Activated CD4-positive, alpha-beta T cell treated with anti-CD3 and anti-CD28 coated beads, Interleukin-2, Interleukin-6, amounts not matched to agents 100 ng/mL and 50 ng/mL, durations not matched to agents 16 hours and 8 hours (primary cell): ENCODE data around the gene PCDH15.

Source experiments
- DNase-seq: peaks from one replicate; pipeline ENCODE4 v3.0.0-alpha.2; 2020

Gene PCDH15

DNA sequence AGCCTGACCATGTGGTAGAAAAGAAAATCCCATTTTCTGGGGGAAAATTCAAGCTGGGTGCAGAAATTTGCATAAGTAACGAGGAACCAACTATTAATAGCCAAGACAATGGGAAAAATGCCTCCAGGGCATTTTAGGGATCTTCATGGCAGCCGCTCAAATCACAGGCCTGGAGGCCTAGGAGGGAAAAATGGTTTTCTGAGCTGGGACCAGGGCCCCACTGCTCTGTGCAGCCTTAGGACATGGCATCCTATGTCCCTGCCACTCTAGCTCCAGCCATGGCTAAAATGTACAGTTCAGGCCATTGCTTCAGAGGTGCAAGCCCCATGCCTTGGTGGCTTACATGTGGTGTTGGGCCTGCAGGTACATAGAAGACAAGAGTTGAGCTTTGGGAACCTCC lies 459.0 kb downstream of the PCDH15 start:
- DNase-seq = no peak

DNA sequence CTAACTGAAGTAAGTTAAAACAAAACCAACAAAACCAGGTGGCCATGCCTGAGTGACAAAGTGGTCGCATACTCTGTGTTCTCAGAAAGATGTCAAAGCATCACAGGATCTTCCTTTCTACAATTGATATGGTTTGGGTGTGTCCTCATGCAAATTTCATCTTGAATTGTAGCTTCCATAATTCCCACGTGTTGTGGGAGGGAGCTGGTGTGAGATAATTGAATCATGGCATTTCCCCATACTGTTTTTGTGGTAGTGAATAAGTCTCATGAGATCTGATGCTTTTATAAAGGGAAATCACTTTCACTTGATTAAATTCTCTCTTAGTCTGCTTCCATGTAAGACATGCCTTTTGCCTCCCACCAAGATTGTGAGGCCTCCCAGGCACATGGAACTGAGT lies 465.7 kb downstream of the PCDH15 start:
- no peak for DNase-seq

DNA sequence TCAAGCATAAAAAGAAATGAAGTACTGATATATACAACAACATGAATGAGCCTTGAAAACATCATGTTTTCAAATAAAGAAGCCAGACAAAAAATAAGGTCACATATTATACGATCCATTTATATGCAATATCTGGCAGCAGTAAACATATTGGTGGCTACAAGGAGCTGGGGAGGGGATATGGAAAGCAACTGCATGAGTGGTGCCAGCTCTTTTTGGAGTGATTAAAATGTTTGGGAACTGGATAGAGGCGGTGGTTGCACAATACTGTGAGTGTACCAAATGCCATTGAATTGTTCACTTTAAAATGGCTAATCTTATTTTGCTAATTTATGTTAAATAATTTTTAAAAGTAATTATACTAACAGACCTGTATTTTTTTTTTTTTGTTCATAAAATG lies 481.7 kb downstream of the PCDH15 start:
- no peak for DNase-seq

DNA sequence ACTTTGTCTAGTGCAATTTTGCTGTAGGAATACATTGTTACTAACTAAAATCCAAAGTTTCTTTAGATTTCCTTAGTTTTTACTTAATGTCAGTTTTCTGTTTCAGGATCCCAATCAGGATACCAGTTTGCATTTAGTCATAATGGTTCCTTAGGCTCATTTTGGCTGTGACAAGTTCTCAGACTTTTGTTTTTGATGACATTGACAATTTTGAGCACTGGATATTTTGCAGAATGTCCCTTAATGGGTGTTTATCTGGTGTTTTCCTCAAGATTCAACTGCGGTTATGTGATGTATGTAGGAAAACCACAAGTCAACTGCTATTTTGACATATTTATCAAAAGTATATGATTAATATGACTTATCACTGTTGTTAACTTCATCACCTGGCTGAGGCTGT lies 482.6 kb downstream of the PCDH15 start:
- no peak for DNase-seq

DNA sequence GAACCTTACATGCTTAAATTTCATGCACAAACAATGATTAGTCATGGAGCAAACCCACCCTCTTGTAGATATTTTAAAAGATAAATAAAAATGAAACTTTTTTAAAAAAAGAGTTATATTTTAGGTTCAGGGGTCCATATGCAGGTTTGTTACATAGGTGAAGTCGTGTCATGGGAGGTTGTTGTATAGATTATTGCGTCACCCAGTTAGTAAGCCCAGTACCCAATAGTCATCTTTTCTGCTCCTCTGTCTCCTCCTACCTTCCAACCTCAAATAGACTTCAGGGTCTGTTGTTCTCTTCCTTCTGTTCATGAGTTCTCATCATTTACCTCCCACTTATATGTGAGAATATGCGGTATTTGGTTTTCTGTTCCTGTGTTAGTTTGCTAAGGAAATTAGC lies 486.6 kb downstream of the PCDH15 start:
- no peak for DNase-seq

DNA sequence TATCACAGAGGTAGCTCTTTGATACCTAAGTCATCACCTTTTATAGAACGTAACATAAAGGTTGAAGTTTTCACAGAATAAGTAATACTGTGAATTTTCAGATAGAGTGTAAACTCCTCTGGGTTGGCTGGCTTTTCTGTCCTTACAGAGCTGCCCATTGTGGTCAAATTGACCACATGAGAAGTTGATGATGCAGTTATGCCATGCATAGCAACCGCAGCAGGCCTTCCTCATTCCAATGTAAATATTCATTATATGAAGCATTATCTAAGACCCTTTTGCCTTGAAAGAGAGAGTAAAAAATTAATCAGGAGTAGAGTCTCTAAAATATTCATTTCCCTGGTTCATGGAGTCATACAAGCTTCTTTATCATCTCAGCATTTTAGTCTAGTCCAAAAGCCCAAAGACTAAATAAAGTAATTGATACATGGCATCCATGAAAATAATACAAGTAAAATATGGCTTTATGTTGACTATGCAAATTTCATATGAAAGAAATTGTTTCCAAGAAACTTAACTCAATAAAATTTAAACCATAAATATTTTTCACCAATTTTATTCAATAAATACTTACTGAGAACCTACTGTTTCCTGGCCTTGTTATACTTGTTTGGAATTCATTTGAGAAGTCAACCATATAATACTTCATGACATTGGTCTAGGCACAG lies 516.4 kb downstream of the PCDH15 start:
- no peak for DNase-seq

DNA sequence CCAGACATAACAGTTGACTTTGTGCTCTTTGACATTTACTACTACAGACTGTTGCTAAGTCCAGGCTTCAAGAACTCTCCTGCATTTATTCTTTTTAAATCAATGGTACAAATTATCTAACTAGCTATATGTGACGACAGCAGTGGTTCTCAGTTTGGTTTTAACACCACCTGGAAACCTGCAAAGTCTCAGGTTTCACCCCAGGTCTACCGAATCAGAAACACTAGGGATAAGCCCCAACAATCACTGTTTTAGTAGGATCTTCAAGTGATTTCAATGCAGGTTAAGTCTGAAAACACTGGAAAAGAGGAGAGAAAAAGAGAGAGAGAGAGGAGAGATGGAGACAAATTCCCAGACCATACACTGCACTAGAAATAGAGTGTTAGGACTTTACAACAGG lies 519.0 kb downstream of the PCDH15 start:
- no peak for DNase-seq

DNA sequence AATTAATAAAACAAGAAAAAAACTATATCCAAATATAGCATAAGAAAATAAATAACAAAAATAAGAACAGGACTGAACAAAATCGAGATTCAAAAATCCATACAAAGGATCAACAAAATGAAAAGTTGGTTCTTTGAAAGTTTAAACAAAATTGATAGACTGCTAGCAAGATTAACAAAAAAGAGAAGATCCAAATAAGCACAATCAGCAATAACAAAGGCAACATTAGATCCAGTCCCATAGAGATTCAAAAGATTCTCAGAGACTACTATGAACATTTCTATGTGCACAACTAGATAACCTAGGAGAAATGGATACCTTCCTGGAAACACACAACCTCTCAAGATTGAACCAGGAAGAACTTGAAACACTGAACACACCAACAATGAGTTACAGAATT lies 534.6 kb downstream of the PCDH15 start:
- DNase-seq = no peak

DNA sequence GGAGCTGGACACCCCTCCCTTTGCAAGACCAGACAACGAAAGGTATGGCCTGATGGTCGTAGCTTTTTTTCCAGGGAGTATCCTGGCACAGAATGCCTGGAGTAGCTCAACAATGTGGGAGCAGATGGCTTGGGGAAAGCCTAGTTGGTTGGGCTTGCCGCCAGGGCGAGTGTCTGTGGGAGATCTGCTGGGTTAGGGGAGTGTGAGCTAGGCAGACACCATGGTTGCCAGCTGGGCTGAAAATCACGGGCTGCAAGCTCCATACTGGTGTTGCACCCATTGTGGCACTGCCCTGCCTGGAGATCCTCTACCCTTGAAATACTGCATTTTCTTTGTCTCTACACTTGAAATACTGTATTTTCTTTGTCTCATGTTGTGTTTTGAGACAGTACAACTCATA lies 538.3 kb downstream of the PCDH15 start:
- no peak for DNase-seq

DNA sequence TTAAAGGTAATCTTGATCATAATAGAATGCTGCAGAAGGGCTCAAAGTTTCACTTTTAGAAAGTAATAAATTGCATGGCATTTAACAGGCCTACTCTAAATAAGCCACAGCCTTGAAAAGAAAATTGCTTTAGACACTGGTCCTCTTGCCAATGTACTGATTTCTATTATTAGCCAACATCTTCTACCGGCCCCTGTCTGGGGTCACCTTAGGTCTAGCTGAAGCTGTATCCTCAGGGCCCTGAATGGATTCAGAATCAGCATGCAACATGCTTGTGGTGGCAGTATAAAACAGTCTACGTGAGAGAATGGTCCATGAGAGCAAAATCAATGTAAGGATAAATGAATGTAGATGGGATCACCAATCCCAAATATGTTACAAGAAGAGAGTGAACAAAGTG lies 541.9 kb downstream of the PCDH15 start:
- no peak for DNase-seq

DNA sequence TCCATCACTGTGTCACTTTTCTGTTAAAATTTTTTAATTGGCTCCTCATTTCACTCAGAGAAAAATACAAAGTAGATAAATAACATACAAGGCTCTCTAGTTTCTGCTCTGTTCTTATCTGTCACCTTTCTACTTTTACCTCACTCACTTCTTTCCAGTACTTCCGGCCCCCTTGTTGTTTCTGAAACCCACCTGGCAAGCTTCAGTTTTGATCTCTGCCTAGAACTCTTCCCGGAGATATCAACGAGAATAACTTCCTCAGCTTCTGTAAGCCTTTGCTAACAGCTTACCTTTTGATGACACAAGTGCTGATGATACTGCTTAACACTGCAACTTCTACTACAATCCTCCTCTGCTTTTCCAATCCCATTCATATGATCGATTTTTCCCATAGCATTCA lies 566.2 kb downstream of the PCDH15 start:
- DNase-seq = no peak

DNA sequence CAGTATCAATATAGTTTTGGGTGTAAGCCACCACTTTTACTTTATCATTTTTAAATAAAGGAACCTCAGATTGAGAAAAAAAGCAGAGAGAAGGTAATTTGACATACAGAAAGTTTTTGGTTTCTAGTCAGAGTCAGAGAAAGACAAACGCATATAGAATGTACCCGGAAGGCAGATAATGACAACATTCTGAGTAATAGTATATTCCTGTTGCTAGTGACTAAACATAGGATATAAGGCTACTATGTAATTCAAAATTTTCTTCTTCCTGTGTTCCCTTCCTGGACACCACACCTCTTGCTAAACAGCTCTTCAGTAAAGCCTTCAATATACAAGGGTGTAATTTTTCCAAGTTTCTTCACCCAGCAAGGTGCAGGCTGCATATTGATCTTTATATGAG lies 597.6 kb downstream of the PCDH15 start:
- no peak for DNase-seq

DNA sequence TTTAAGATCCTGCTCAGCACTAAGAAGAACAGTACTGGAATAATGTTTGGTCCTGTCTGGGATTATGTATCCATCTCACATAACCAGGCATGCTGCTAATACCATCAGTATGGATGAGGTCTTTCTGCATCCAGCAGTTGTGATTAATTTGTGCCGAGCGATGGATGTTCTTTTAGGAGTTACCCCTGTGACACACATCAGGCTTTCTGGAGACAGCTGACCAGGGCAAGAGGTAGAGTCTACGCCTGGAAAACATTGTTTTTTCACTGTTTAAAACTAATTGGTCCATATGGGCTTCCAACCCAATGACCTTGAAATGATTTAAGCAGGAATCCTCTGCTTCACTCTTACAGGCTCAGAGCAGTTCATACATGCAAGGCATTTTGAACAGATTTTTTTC lies 603.0 kb downstream of the PCDH15 start:
- no peak for DNase-seq

DNA sequence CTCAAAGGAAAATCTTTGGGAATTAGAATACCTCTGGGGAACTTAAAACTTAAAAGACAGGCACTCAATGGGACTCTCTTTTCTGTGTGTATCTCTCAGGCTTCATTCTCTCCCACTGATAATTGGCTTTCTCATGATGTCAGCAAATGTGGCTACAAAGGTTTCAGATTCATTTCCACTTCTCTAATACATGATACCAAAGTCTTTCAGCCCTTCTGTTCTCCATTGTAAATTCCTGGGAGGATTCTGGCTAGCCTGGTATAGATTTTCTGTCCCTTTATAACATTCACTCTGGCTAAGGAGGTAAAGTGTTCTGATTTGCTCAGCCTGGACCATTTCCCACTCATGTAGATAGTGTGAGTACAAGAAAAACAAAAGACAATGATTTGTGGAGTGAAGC lies 606.2 kb downstream of the PCDH15 start:
- DNase-seq = no peak

DNA sequence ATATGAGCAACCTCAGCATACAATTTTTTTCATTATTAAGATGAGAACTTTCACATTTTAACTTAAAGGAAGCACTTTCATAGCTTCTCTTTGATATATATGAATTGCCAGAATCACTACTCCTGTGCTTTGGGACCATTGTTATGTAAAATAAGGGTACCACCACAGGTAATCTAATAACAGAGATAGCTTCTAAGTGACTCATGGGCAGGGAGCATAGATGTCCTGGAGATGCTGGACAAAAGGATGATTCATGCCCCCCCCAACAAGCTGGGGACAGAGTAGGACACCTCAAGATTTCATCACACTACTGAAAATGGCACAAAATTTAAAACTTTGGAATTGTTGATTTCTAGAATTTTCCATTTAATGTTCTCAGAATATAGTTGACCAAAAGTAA lies 641.1 kb downstream of the PCDH15 start:
- DNase-seq = no peak

DNA sequence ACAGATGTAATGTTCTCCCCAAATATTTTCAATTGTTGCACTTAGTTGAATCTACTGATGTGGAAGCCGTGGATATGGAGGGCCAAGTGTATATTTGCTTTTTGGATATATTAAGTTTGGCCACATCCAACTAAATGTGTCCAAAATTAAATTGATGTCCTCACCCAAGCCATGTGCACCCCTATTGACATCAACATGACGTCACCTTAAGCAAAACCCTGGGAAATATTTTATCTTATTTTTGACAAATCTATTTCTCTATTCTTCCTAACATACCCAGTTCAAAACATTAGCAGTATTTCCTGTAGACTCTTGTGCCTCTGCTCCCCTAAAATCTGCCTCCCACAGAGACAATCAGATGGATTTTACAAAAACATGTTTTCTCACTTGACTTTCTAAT lies 652.5 kb downstream of the PCDH15 start:
- DNase-seq = no peak

DNA sequence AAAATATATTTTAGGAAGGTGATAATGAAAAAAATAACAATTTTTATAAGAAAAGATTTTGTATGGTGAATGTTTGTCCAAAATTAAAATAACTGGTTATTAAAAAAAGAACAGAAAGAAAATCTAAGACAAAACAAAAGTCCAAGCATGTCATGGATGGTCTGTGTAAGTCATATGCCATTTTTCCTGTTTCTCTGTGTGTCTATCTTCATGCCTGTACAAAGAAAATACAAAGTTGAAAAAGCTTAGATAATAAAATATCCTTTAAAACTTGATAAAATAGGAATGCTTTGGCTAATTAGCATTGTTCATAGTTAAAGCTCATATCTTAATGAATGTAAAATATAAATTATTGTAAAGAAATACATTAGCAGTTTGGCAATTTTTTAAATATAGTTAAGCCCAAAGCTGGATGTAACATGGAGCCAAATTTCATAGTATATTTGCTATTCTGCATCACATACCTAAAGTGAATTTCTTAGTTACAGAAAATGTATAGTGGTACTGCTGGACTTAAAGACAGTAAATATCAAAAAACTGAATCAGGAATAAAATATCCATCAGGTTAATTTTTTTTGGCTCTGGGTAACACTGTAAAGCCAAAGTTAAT lies 661.1 kb downstream of the PCDH15 start:
- no peak for DNase-seq

DNA sequence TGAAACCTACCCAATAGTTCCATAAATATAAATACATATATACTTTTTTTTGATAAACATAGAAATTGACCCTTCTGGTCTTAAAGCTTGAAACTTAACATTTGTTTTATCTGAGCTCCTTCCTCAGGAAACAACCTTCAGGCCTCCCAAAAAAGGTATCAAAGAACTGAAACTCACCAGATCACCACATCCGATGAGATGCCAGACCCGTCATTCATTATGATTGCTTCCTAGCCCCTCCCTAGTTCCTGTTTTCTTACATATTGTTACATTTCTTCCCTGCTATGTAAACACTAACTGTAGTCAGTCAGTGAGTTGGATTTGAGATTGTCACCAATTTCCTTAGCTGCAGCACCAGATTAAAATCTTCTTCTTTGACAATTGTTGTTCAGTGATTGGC lies 663.6 kb downstream of the PCDH15 start:
- DNase-seq = no peak

DNA sequence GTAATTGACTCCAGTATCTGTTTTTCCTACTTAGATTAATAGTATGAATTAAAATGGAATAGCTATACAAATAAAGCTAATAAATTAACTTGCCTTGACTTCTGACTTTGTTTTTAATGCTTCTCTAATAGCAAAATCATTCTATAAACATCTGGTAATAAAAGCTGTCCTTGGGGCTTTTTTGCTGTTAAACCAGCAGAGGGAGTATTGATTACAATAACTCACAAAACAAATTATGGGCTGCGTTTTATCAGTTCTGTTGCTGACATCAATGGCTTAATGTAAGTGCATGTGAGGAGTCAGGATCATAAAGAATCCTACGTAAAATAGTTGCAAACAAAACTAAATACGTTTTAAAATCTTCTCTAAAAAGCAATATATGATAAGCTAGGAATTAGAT lies 667.8 kb downstream of the PCDH15 start:
- no peak for DNase-seq

DNA sequence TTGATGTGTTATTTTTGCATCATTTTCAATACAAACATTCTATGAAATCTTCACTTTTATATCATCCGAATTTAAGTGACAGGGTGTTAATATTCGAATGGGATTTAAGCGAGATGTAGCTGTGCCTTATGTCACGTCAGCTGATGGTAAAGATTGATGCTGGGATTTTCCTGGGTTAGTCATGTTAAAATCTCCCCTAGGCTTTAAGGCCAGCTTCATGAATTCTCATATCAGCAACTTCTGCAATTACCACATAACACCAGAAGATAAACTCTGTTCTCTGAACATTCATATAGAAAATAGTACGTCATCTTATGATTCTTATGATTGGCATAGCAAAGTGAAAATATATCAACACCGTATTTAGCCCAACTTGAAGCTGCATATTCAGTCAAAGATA lies 669.2 kb downstream of the PCDH15 start:
- DNase-seq = no peak

DNA sequence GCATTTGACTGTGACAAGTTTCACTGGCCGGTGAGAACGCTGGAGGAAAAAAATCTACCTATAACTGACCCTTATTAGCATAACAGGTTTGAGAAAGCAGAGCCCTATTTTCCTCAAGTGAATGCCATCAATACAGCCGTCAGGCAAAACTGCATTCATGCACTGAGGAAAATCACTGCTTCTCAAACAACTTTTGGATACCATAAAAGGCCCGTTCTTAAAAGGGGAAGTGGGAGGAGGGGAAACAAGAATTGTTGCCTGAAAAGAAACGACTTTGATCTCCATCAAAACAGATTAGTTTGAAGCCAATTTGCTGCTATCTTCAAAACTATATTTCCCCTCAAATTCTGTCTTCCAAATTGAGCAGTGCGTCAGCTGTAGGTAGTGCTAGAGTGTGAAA lies 670.6 kb downstream of the PCDH15 start:
- no peak for DNase-seq

DNA sequence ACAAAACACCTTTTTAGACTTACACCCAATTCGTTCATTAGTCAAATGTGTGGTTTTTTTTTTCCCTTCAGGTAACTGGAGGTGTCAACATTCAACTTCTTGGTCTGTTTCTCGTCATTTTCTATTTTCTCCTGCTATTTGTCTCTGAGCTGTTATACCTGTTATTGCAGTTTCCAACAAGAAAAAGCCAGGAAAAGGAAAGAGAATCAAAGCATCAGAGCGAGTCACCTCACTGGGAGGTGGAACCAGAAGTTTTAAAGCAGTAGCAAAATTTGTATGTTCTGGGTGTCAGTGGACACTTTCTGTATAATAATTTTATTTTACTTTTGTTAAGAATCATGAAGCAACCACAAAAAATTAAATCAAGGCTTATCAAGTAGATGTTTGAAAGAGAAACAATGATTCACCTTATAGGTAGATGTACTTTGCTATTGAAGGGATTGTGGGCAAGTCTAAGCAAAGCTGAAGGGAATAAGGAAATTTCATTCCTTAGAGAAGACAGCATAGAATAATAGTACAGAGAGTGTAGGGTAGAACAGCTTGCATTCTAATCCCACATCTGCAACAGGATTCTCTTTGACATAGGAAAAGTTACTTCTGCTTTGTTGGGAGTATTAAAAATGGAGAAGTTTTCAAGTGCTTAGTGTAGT lies 675.8 kb downstream of the PCDH15 start:
- DNase-seq = no peak

DNA sequence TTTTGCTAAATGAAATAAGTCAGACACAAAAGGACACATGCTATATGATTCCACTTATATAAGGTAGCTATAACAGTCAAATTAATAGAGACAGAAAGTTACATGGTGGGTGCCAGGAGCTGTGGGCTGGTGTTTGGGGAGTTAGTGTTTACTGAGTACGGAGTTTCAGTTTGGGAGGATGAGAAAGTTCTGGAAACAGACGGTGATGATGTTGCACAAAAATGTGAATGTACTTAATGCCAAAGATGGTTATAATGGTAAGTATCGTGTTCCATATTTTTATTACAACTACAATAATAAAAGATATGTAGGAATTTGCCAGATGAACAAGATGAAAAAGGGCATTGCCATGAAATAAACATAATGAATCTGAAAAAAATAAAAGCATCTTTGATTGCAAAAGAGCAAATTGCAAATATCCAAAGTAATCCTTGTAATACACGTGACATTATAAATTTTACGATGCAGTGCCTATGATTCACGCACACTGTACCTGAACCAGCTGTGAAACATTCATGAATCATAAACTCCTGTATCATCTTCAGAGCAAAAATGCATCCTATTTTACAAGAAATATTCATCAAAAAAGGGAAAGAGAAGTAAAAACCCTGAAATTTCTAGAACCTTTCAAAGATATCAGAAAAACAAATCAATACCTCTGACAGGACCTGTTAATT lies 676.7 kb downstream of the PCDH15 start:
- no peak for DNase-seq

DNA sequence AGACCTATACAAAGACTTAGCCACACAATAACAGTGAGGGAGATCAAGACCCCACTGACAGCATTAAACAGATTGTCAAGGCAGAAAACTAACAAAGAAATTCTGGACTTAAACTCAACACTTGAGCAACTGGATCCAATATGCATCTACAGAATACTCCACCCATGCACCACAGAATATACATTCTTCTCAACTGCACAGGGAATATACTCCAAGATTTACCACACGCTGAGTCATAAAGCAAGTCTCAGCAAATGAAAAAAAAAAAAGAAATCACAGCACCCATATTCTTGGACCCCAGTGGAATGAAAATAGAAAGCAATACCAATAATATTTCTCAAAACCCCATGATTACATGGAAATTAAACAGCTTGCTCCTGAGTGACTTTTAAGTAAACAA lies 680.2 kb downstream of the PCDH15 start:
- DNase-seq = no peak
